HG03565 (cell line): ENCODE results near the gene STAG1.
"Not testable (repeated sequence)": the region's sequence is repeated elsewhere in the genome, so short reads cannot be mapped to it uniquely, and the experiment has no call there.

Source experiments
- ATAC-seq: cut with Tn5 transposase; IDR thresholded peaks from one replicate; pipeline ENCODE4 v1.9.1; 2021; ENCODE audit warnings: mild to moderate bottlenecking, moderate library complexity; ENCODE audit not compliant: unreplicated experiment

Gene STAG1

DNA sequence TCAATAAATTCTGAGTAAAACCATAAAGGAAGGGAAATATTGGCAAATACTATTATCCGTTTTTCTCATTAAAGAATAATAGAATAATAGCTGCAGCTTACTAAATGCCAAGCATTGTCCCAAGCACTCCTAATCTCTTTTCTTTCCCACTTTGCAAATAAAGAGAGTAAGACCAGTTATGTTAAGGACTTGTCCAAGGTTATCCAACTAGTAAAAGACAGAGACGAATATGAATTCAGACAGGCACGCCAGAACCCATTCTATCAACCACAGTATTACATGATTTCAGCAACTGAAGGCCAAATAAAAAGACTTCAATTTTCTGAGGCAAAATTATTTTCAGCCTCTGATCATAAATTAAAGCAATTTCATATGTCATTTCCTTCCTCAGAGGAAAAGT is 235.5 kb downstream of the STAG1 start:
- ATAC-seq = no peak

DNA sequence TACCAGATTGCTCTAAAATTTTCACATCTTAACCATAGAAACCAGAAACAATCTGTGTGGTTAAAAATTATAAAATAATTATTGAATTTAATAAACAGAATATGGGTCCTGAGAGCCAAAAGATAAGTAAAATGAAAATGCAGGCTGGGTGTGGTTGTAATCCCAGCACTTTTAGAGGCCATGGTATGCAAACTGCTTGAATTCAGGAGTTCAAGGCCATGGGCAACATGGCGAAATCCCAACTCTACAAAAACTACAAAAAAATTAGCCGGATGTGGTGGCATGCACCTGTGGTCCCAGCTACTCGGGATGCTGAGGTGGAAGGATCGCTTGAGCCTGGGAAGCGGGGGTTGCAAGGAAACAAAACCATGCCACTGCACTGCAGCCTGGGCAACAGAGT is 236.1 kb downstream of the STAG1 start:
- ATAC-seq = no peak

DNA sequence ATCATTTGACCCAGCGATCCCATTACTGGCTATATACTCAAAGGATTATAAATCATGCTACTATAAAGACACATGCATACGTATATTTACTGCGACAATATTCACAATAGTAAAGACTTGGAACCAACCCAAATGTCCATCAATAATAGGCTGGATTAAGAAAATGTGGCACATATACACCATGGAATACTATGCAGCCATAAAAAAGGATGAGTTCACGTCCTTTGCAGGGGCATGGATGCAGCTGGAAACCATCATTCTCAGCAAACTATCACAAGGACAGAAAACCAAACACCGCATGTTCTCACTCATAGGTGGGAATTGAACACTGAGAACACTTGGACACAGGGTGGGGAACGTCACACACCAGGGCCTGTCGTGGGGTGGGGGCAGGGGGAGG is 237.6 kb downstream of the STAG1 start:
- ATAC-seq = not testable (repeated sequence)

DNA sequence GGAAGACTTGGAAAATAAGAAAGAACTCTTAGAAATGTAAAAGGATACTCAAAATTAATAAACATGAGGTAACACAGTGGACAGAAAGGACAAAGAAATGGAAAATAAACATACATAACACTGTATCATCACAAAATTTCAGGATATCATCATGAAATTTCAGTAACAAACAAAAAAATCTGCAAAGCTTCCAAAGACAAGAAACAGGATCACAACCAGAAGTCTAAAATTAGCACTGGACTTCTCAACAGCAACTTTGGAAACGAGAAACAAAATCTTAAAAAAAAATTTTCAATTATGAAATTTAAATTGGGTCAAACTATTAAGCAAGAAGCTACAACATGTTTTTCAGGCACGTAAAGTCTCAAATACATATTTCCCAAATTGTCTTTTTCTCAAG is 238.8 kb downstream of the STAG1 start:
- no peak for ATAC-seq

- no peak for ATAC-seq
These were observed 239.8 kb downstream of the STAG1 start for GRCh38 chr3:136512381-136512780.

DNA sequence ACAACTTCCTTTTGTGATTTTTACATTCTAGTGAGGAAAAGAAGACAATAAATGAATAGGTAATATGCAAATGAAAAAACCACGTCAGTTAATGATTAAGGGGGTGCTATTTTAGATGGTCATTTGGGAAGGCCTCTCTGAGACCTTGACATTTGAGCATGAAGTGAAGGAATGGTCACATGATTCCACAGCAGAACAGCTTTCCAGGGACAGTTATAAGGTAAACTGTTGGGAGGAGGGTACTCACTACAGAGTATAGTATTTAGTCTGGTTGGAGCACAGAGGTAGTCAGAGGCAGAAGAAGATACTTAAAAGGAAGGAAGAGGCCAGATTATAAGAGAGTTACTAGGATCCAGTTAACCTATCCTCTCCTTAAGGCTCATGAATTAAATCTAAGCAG is 246.5 kb downstream of the STAG1 start:
- ATAC-seq = no peak

DNA sequence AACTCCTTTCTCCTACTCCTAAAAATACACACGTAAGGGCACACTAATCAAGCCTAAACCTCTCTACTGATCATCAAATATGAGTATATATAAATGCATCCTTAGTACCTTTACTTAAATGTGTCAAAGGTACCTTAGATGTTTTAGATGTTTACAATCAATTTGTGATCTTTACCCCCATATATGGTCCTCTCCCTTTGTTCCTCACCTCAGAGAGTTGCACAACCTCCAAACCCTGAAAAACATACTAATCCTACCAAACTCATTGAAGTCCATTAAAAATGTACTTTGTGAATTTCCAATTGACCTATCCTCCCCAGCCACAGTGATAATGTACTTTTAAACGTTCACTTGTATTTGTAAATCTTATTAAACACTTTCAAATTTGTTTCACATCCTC is 249.1 kb downstream of the STAG1 start:
- no peak for ATAC-seq

DNA sequence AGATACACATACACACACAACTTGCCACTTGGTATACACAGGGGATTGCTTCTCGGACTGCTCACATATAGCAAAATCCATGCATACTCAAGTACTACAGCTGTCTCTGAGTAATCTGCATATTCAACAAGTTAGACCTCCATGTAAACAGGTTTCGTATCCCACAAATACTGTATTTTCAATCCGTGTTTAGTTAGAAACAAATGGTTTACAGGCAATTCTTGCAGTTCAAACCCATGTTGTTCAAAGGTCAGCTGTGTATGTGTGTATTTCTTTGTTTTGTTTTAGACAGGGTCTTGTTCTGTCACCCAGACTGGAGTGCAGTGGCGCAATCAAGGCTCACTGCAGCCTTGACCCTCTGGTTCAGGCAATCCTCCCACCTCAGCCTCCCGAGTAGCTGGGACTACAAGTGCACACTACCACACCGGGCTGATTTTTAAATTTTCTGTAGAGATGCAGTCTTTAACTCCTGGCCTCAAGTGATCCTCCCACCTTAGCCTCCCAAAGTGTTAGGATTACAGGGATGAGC is 253.2 kb downstream of the STAG1 start:
- ATAC-seq = no peak

DNA sequence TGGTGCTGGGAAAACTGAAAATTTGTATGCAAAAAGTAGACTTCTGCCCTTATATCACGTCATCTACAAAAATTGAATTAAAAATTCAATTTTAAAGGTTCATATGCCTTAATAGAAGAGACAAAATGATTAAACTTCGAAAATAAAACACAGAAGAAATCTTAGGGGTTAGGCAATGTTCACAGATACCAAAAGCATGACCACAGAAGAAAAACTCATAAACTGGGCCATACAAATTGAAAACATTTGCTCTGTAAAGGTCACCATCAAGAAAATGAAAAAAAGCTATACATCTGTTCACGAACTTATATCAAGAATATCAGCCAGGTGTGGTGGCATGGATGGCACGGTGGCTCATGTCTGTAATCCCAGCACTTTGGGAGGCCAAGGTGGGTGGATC is 257.0 kb downstream of the STAG1 start:
- ATAC-seq = no peak

- no peak for ATAC-seq
These were observed 261.4 kb downstream of the STAG1 start for GRCh38 chr3:136490646-136491405.

GRCh38 chr3:136485777-136486176 is 266.4 kb downstream of the STAG1 start:
- ATAC-seq = no peak

DNA sequence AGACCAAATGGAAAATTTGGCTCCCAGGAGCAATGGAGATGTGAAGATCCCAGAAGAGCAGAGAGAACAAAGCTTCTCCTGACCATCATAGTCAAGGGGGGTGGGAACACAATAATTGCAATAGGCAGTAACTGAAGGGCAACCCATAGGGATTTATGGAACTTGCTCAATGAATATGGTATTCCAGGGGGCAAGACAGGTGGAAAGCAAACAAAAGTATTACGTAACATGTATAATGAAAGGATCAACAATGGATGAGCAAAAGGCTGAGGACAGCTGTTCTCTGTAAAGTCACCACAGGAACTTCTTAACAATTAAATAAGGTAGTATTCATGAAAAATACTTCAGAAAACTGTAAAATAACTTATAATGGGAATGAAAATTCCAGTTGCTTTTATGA is 275.9 kb downstream of the STAG1 start:
- no peak for ATAC-seq

DNA sequence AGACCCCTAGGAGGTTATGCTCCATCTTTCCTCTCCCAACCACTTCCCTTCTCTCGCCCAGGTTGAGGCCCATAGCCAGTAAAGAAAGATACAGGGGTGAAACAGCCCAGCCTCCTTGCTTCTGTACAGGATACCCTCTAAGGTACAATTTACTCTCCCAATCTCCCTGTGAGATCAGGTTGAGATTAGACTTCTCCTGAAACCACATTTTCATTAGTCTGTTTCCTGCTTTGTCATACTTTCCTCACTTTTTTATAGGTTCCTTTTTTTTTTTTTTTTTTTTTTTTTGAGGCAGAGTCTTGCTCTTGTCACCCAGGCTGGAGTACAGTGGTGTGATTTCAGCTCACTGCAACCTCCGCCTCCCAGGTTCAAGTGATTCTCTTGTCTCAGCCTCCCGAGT is 277.3 kb downstream of the STAG1 start:
- ATAC-seq = not testable (repeated sequence)

GRCh38 chr3:136473716-136474326 is 278.4 kb downstream of the STAG1 start:
- ATAC-seq = no peak

DNA sequence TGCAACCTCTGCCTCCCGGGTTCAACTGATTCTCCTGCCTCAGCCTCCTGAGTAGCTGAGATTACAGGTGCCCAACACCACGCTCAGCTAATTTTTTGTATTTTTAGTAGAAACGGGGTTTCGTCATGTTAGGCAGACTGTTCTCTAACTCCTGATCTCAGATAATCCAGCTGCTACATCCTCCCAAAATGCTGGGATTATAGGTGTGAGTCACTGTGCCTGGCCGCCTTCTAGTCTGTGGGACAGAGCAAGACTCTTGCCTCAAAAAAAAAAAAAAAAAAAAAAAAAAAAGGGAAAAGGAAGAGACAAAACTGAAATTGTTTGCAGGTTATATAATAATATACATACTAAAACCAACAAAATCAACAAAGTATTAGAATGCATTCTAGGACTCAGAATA is 286.9 kb downstream of the STAG1 start:
- ATAC-seq = no peak

DNA sequence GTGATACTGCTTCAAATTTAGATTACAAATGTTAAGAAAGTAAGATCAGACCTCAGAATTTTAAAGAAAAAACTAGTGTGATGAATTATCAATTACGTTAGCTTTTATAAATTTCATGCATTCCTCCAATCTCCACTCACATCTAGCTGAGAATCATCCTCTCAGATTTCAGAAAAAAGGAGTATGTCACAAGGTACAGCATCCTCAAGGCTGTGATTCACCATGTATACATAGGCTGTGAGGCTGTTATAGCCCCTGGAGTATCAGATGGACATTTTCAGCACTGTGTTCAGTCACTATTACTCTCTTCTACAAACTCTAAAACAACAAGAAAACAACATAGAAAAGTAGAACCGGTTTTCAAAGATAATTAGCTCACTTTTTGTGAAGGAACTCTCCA is 287.7 kb downstream of the STAG1 start:
- no peak for ATAC-seq

DNA sequence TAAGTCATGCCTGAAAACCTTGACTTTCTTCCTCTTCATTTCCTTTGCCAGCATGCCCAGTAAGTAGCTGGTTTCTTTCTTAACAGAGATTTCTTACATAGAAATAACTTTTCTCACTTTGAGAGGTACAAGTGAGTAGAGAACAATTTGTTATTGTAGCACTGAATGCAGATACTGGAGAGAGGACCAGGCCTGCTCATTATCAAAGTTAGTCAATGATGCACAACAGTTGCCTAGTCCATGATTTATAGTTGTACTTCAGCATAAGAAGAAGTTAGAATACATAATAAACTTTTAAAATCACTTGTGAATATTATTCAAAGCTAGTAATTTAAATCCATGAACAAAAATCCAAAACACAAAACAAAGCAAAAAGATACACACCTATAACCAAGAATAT is 289.0 kb downstream of the STAG1 start:
- ATAC-seq = no peak

DNA sequence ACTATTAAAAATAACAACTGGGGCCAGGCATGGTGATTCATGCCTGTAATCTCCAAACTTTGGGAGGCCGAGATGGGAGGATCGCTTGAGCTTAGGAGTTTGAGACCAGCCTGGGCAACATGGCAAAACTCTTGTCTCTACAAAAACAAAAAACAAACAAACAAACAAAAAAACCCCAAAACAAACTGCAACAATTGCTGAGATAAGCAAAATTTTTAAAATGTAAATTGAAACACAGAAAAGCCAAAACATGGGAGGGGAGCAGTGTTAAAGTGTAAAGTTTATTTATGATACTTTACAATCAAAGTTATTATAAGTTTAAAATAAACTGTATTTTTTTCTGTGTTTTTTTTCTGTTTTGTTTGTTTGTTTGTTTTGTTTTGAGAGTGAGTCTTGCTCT is 294.4 kb downstream of the STAG1 start:
- ATAC-seq = no peak

DNA sequence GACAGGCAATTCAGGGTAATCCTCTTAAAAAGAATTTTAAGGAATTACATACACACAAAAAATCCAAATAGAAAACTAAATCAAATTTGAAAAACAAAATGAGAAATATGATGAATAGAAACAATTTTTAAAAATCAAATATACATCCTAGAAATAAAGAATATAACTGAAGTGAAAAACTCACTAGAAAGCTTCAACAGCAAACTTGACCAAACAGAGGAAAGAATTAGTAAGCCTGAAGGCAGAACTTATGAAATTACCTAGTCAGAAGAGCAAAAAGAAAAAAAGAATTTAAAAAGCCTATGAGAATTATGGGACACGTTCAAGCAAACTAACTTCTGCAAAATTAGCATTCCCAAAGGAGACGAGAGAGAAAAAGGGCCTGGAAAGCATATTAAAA is 296.0 kb downstream of the STAG1 start:
- no peak for ATAC-seq

- ATAC-seq = no peak
These were observed 307.6 kb downstream of the STAG1 start for GRCh38 chr3:136444581-136444980.

DNA sequence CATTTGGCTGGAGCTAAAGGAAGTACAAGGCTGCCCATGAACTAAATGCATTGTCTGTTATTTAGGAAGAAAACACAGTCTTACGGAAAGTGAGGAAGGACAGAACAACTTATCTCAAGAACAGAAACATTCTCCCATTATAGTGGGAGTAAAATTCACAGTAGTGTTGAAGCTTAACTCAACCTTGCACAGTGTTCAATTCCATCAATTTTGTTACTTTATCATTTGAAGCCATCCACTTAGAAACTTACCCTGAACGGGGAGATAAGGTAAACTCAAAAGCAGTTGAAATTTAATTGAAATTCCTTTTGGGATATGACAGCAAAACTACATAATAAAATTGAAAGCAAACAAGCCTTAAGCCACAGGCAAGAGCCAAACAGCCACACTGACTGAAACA is 315.1 kb downstream of the STAG1 start:
- ATAC-seq = no peak

- ATAC-seq = no peak
These were observed 317.7 kb downstream of the STAG1 start for GRCh38 chr3:136434429-136434828.

DNA sequence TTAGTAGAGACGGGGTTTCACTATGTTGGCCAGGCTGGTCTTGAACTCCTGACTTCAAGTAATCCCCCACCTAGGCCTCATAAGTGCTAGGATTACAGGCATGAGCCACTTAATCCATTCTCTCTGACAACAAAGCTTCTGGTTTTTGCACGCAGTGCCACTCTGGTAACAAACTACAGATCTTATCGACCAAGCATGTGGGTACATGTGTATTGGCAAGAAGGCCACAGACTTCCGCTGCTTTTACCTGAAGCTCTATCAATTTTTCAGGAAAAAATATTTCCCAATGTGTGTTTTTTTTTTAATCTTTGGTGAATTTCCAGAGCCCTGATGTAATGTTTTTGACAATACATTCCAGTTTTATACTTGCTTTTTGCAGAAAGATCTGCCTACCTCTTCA is 319.5 kb downstream of the STAG1 start:
- no peak for ATAC-seq
